Mononuclear cell (primary cell): ENCODE data around the gene TMEM203. TPM values are rescaled to one million over a fixed set of nuclear protein-coding genes. Genes with fewer than 3 reads are reported as not detected.

ENCODE experiments used
- H3K27me3 ChIP-seq: 2 replicates; pipeline ENCODE4 v1.6.0; 2011; ENCODE audit warnings: low read length, control low read depth; ENCODE audit not compliant: insufficient read depth
- H3K4me1 ChIP-seq: 2 replicates; pipeline ENCODE4 v1.5.1; 2011; ENCODE audit warnings: mild to moderate bottlenecking, low read length, control low read depth; ENCODE audit not compliant: insufficient read depth
- H3K4me3 ChIP-seq: 2 replicates; pipeline ENCODE4 v1.5.1; 2011; ENCODE audit warnings: mild to moderate bottlenecking, low read length, moderate library complexity
- H3K9me3 ChIP-seq: 2 replicates; pipeline ENCODE4 v1.5.1; 2011; ENCODE audit warnings: low read depth, mild to moderate bottlenecking, control low read depth, low read length
- total RNA-seq: library from RNA; depleted of rRNA; stranded (reverse); fragments of >200 nt; gene quantifications from one replicate; pipeline ENCODE4 v1.2.3, GENCODE V29; 2012

Gene TMEM203
- total RNA-seq, 1 donor: 21.1 TPM

DNA sequence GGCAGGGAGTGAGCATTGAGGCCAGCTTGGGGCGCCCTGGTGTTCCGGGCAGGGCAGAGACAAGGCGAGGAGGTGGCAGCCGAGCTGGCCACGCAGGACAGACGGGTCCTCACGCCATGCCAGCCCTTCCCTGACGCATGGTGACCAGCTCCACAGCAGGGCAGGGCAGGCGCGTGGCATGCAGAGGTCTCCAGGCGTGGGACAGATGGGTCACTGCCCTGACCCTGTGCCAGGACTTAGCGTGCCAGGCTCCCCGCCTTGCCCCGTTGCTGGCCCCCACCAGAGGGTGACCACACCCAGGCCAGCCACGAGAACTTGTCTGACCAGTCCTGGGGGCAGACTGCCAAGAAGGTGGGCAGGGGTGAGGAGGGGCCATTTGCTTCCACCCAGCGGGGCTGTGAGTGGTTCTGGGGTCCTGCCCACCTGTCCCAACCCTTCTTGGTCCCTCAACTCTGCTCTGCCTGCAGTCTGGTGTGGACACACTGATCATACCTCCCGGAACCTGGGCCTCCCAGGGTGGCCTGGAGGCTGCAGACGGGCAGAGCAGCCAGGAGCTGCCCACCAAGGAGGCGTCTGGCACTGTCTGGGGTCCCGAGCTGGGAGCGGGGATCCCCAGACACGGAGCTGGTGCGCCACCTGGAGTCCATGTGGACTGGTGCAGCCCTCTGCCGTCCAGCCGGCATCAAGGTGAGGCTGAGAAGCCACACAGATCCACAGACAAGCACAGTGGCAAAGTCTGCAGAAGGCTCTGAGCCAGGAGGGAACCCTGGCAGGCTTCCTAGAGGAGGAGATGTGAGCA is 21.8 kb upstream of the TMEM203 start, which contains the start of gene RNF224:
TSS of gene RNF224 (plus strand) at position 449 of the 799 bp plus-strand sequence. CDS start 834 bp downstream, outside the sequence.
- H3K4me1 ChIP-seq: peaks cover 24% of the 10 kb centered on the region
- no peak within 1 kb of the TSS for H3K4me3 ChIP-seq
- H3K27me3 ChIP-seq: no peaks in the 10 kb centered on the region
- H3K9me3 ChIP-seq: no peaks in the 10 kb centered on the region

DNA sequence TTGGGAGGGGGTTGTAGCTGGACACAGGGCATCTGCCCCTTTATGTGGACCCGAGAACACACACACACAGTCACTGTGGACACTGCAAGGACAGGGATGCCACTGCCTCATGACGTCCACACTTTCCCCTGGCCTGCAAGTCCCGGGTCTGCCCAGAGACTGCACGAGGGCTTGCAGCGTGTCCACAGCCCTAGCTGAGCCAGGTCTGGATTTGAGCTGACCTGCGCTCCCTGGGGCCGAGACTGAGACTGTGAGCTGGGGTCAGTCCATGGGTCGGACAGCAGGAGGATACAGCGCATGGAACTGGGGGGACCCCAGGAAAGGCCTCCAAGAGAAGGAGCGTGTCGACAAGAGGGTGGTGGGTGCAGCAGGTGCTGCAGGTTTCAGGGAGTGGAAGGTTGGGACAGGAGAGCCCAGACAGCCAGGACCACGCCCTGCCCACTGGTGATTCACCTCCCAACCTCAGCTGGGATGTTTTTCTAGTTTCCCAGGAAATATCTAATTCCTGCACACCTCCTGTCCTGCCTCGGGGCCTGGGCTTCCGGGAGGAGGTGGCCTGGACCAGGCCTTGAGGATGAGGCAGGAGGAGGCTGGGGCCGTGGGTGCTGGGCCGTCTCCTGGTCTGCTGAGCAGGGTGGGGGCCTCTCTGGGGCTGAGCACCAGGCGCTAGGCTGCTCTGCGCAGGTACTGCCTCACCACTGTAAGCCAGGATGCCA is 21.0 kb upstream of the TMEM203 start:
- Histone ChIP-seq H3K27me3 (no peaks in the 10 kb centered on the region), H3K4me3 (no peak overlapping the region), H3K4me1 (peaks cover 24% of the 10 kb centered on the region), H3K9me3 (no peaks in the 10 kb centered on the region)

- H3K4me1 ChIP-seq: peaks cover 24% of the 10 kb centered on the region
- no peak overlapping the region for H3K4me3 ChIP-seq
These were observed 20.4 kb upstream of the TMEM203 start for GRCh38 chr9:137225699-137226331.

DNA sequence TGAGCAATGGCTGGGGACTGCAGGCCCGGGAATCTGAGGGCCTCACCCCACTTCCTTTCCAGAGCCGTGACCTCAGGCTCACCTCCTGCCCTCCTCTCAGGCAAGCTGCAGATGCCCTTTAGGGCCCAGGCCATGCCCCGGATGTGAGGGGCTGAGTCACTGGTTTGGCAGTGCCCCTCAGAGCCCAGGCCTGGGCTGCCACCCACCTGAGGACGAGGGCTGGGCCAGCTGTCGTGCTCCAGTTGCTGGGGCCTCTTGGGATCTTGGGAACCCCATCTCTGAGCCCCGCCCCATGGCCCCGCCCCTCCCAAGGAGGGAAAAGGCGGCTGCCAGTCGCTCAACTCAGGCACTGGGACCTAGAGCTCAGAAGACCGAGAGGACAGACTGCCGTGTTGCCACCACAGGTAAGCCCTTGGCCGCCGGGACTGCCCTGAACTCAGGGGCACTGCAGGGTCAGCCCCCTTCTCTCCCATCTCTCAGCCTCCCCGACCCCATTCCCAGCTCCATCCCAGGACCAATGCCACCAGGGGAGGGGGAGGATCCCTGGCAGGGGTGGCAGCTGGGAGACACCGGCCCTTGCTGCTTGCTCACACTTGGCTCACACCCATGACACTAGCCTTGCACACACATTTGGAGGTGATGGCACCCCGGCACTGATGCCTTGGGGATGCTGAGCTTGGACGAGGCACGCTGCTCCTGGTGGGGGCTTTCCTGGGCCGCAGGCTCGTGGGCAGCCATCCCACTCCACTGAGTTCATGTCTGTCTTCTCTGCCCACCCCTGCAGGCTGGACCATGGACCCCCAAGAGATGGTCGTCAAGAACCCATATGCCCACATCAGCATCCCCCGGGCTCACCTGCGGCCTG is 19.6 kb upstream of the TMEM203 start, which contains the start of gene CYSRT1:
TSS of gene CYSRT1 (plus strand) at position 345 of the 865 bp plus-strand sequence. CDS start at position 793, 448 bp downstream.
- Histone ChIP-seq H3K27me3 (no peaks in the 10 kb centered on the region), H3K4me3 (peak within 1 kb of the TSS; percentile 54), H3K4me1 (peaks cover 24% of the 10 kb centered on the region), H3K9me3 (no peaks in the 10 kb centered on the region)

More at GRCh38 chr9:137225699-137226331, 20.4 kb upstream of the TMEM203 start:
- Histone ChIP-seq H3K27me3 (no peaks in the 10 kb centered on the region), H3K9me3 (no peaks in the 10 kb centered on the region)

GRCh38 chr9:137223078-137223970 is 17.9 kb upstream of the TMEM203 start:
- Histone ChIP-seq H3K4me1 (peaks cover 24% of the 10 kb centered on the region), H3K4me3 (peak overlapping the region; percentile 54), H3K27me3 (no peaks in the 10 kb centered on the region), H3K9me3 (no peaks in the 10 kb centered on the region)

- H3K27me3 ChIP-seq: no peaks in the 10 kb centered on the region
- H3K4me1 ChIP-seq: peaks cover 24% of the 10 kb centered on the region
- peak within 1 kb of the TSS; percentile 41 for H3K4me3 ChIP-seq
- H3K9me3 ChIP-seq: no peaks in the 10 kb centered on the region
These were observed 17.0 kb upstream of the TMEM203 start, which contains the start of gene RNF208 for GRCh38 chr9:137222190-137223077. Gene RNF208 (minus strand): TSS chr9:137222240. CDS start chr9:137221212, 1,028 bp downstream.

GRCh38 chr9:137221506-137222111 is 16.2 kb upstream of the TMEM203 start:
- no peaks in the 10 kb centered on the region for H3K9me3 ChIP-seq
- H3K27me3 ChIP-seq: no peaks in the 10 kb centered on the region
- peaks cover 21% of the 10 kb centered on the region for H3K4me1 ChIP-seq
- no peak overlapping the region for H3K4me3 ChIP-seq

- no peak overlapping the region for H3K4me3 ChIP-seq
These were observed 15.7 kb upstream of the TMEM203 start for GRCh38 chr9:137221095-137221505.

GRCh38 chr9:137220317-137221094 is 15.1 kb upstream of the TMEM203 start:
- peaks cover 21% of the 10 kb centered on the region for H3K4me1 ChIP-seq
- H3K9me3 ChIP-seq: no peaks in the 10 kb centered on the region
- H3K4me3 ChIP-seq: no peak overlapping the region
- H3K27me3 ChIP-seq: no peaks in the 10 kb centered on the region

More at GRCh38 chr9:137221095-137221505, 15.7 kb upstream of the TMEM203 start:
- Histone ChIP-seq H3K4me1 (peaks cover 21% of the 10 kb centered on the region), H3K9me3 (no peaks in the 10 kb centered on the region), H3K27me3 (no peaks in the 10 kb centered on the region)

DNA sequence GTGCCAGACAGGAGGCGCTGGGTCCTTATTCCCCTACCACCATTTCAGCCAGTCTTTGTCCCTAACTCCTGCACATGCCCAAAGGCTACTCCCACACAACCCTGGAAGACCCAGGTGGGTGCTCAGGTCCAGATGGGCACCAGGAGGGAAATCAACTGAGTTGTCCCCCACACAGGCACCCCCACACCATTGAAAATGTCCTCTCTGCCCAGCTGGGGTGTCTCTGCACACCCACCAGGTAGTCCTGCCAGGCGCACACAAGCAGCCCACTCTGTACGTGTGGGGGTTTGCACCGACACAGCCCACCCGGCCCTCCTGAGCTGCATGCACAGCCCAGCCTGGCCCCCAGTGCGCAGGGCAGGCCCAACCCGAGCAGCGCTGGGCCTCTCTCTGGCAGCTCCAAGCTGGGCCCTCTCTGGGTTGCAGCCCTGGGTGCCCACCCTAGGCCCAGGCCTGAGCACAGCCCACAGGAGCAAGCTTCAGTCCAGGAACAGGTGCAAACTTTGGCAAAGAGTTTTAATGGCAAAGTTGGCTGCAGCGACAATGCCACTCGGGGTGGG is 14.4 kb upstream of the TMEM203 start:
- peaks cover 21% of the 10 kb centered on the region for H3K4me1 ChIP-seq
- H3K9me3 ChIP-seq: no peaks in the 10 kb centered on the region
- H3K4me3 ChIP-seq: no peak overlapping the region
- H3K27me3 ChIP-seq: no peaks in the 10 kb centered on the region

DNA sequence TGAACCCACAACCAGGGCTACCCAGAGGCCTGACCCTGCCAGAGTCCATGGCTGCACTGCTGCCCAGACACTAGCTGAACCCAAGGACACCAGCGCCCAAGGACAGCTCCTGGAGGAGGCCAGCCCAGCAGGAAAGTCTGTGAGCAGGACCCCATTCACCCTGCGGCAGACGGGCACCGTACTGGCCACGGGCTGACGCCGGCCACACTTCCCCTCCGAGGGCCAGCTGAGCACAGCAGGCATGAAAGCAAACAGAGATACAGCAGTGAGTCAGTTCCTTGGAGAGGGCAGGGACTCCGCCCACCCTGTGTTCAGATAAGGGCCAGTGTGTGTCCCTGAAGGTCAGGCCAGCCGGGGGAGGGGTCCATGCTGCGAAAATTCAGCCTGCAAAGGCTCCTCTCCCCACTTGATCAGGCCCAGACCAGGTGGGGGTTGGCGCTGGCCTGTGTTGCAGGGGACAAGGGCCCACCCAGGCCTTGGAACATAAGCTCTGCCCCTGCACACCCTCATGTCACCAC is 13.4 kb upstream of the TMEM203 start:
- Histone ChIP-seq H3K27me3 (no peaks in the 10 kb centered on the region), H3K4me1 (peaks cover 10% of the 10 kb centered on the region), H3K9me3 (no peaks in the 10 kb centered on the region), H3K4me3 (no peak overlapping the region)
